ENCODE data around the gene F2RL1. TPM values are rescaled to one million over a fixed set of nuclear protein-coding genes. Genes with fewer than 3 reads are reported as not detected.
A peak's percentile ranks its signal among the peaks of the same experiment; 100 is the strongest.

F2RL1 gene
- polyA plus RNA-seq, 1 donor (not counting 4 experiments of a cell fraction or from before 2014, with no cell fraction given): 182 TPM

GRCh38 chr5:76801803-76802195 lies 17.0 kb upstream of the F2RL1 start:
- peaks cover 37% of the 10 kb centered on the region for H3K4me1 ChIP-seq (ENCODE audit: control insufficient read depth, extremely low read depth, insufficient read depth, low read length)
- dilution Hi-C loops (cut with MboI; ENCODE audit: extremely low pct_ligation_motif_present, low sequenced_read_pairs): no loop called here
- peak overlapping the region; percentile 9 for H3K4me2 ChIP-seq (ENCODE audit: control insufficient read depth, extremely low read depth, insufficient read depth, low read depth, low read length)
- no peaks in the 10 kb centered on the region for H4K20me1 ChIP-seq (ENCODE audit: control insufficient read depth, extremely low read depth, insufficient read depth, low read length)
- H3K79me2 ChIP-seq (ENCODE audit: control insufficient read depth, insufficient read depth, low read length): no peaks in the 10 kb centered on the region
- FAIRE-seq (no peak), DNase-seq (ENCODE audit: low read depth, low spot score) (no peak)
- H3K9me3 ChIP-seq (ENCODE audit: control insufficient read depth, low read depth, low read length): no peaks in the 10 kb centered on the region
- H2AFZ ChIP-seq (ENCODE audit: control insufficient read depth, low read length): no peak overlapping the region
- no peaks in the 10 kb centered on the region for H3K27me3 ChIP-seq (ENCODE audit: control insufficient read depth, extremely low read depth, insufficient read depth, low read length)
- no peaks in the 10 kb centered on the region for H3K36me3 ChIP-seq (ENCODE audit: control insufficient read depth in 2 of 2, extremely low read depth in 1 of 2, insufficient read depth in 2 of 2, low read length in 2 of 2)
- no peaks in the 10 kb centered on the region for H3K9me1 ChIP-seq (ENCODE audit: control insufficient read depth, extremely low read depth, insufficient read depth, low read length)
- H3K27ac ChIP-seq (ENCODE audit: control insufficient read depth, insufficient read depth, low read length): no peak overlapping the region
- no peak overlapping the region for H3K4me3 ChIP-seq (ENCODE audit: control insufficient read depth in 2 of 3, extremely low read depth in 1 of 3, insufficient read depth in 2 of 3, low read depth in 1 of 3, low read length in 3 of 3)
- TF ChIP-seq EZH2 (IDR thresholded peaks at IDR 0.05; ENCODE audit: low read length): no peak
- TF ChIP-seq CTCF (optimal IDR thresholded peaks at IDR 0.05 in 1 of 3, IDR thresholded peaks at IDR 0.05 in 1 of 3, conservative IDR thresholded peaks at IDR 0.05 in 1 of 3; ENCODE audit: extremely low read depth in 1 of 3, insufficient read depth in 2 of 3, low read length in 3 of 3): no peak
- H3K9ac ChIP-seq (ENCODE audit: control insufficient read depth, extremely low read depth, insufficient read depth, low read length): no peak overlapping the region

GRCh38 chr5:76804266-76804665 lies 14.6 kb upstream of the F2RL1 start:
- Histone ChIP-seq H3K9me1 (ENCODE audit: control insufficient read depth, extremely low read depth, insufficient read depth, low read length) (no peaks in the 10 kb centered on the region), H3K4me2 (ENCODE audit: control insufficient read depth, extremely low read depth, insufficient read depth, low read depth, low read length) (no peak overlapping the region), H3K9ac (ENCODE audit: control insufficient read depth, extremely low read depth, insufficient read depth, low read length) (no peak overlapping the region), H3K4me3 (ENCODE audit: control insufficient read depth in 2 of 3, extremely low read depth in 1 of 3, insufficient read depth in 2 of 3, low read depth in 1 of 3, low read length in 3 of 3) (no peak overlapping the region), H2AFZ (ENCODE audit: control insufficient read depth, low read length) (no peak overlapping the region), H3K27ac (ENCODE audit: control insufficient read depth, insufficient read depth, low read length) (no peak overlapping the region), H4K20me1 (ENCODE audit: control insufficient read depth, extremely low read depth, insufficient read depth, low read length) (no peaks in the 10 kb centered on the region), H3K36me3 (ENCODE audit: control insufficient read depth in 2 of 2, extremely low read depth in 1 of 2, insufficient read depth in 2 of 2, low read length in 2 of 2) (no peaks in the 10 kb centered on the region), H3K4me1 (ENCODE audit: control insufficient read depth, extremely low read depth, insufficient read depth, low read length) (peaks cover 60% of the 10 kb centered on the region), H3K27me3 (ENCODE audit: control insufficient read depth, extremely low read depth, insufficient read depth, low read length) (no peaks in the 10 kb centered on the region), H3K79me2 (ENCODE audit: control insufficient read depth, insufficient read depth, low read length) (no peaks in the 10 kb centered on the region), H3K9me3 (ENCODE audit: control insufficient read depth, low read depth, low read length) (no peaks in the 10 kb centered on the region)
- DNase-seq (ENCODE audit: low read depth, low spot score): no peak
- TF ChIP-seq EZH2 (IDR thresholded peaks at IDR 0.05; ENCODE audit: low read length) (no peak), CTCF (optimal IDR thresholded peaks at IDR 0.05 in 1 of 3, IDR thresholded peaks at IDR 0.05 in 1 of 3, conservative IDR thresholded peaks at IDR 0.05 in 1 of 3; ENCODE audit: extremely low read depth in 1 of 3, insufficient read depth in 2 of 3, low read length in 3 of 3) (no peak)
- dilution Hi-C loops (cut with MboI; ENCODE audit: extremely low pct_ligation_motif_present, low sequenced_read_pairs): no loop called here
- FAIRE-seq: no peak
